ENCODE data around the gene IL21R. TPM values are rescaled to one million over a fixed set of nuclear protein-coding genes. Genes with fewer than 3 reads are reported as not detected.

Gene IL21R
- 1.4 and 2.6 TPM in 2 replicates for total RNA-seq

DNA sequence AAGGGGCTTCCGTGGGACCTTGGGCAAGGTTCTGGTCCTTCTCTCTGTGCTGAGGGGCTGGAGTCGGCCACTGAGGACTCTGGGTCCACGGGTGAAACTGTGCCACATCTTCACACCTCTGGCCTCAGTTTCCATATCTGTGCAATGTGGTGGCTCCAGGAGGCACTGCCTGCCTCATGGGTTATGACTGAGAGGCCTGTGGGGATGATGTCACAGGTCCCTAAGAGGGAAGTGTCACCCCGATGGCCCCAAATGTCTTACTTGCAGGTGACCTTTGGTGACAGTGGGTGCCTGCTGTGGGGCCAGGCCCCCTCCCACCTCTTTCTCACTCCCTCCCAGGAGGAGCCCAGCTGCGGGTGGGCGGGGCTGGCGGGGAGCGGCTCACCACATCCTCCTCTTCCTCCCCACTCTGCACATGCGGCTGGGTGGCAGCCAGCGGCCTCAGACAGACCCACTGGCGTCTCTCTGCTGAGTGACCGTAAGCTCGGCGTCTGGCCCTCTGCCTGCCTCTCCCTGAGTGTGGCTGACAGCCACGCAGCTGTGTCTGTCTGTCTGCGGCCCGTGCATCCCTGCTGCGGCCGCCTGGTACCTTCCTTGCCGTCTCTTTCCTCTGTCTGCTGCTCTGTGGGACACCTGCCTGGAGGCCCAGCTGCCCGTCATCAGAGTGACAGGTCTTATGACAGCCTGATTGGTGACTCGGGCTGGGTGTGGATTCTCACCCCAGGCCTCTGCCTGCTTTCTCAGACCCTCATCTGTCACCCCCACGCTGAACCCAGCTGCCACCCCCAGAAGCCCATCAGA lies at the start of gene IL21R:
IL21R (plus strand) TSS at position 407 of the 801 bp plus-strand sequence. CDS start 27,898 bp downstream, outside the sequence.

Other genes starting within 250 kb of the IL21R start
- gene KDM8, start 198.6 kb upstream of the IL21R start, total RNA-seq = 2.1 and 2.5 TPM in 2 replicates
- 133 and 161 TPM in 2 replicates for gene NSMCE1, start 133.4 kb upstream of the IL21R start, total RNA-seq
- gene IL4R, start 88.2 kb upstream of the IL21R start, total RNA-seq = 6.3 and 9.9 TPM in 2 replicates
- gene GTF3C1, start 147.7 kb downstream of the IL21R start, total RNA-seq = 79.9 and 93.9 TPM in 2 replicates
- 18.8 and 20.3 TPM in 2 replicates for gene KATNIP, start 148.0 kb downstream of the IL21R start, total RNA-seq